CD4-positive, alpha-beta T cell treated with Interleukin-4 for 1 hour (primary cell): ENCODE data around the gene MYO7A.

ENCODE experiments used
- DNase-seq, 2 donors: peaks; one replicate each; pipeline ENCODE4 v3.0.0-alpha.2; 2020 to 2022

MYO7A gene

GRCh38 chr11:77171254-77171653 is 43.2 kb downstream of the MYO7A start:
- DNase-seq: no peak

- no peak for DNase-seq
Measured at GRCh38 chr11:77171885-77172665, 44.0 kb downstream of the MYO7A start.

GRCh38 chr11:77172666-77172982 is 44.6 kb downstream of the MYO7A start:
- DNase-seq: no peak

GRCh38 chr11:77173494-77173893 is 45.4 kb downstream of the MYO7A start:
- DNase-seq: no peak

GRCh38 chr11:77174559-77174958 is 46.5 kb downstream of the MYO7A start:
- no peak for DNase-seq

GRCh38 chr11:77175021-77175842 is 47.2 kb downstream of the MYO7A start:
- no peak for DNase-seq

GRCh38 chr11:77175869-77176539 is 48.0 kb downstream of the MYO7A start:
- peak in 1 of 2 donors; percentile 54 for DNase-seq

GRCh38 chr11:77176996-77177395 is 49.0 kb downstream of the MYO7A start:
- no peak for DNase-seq

GRCh38 chr11:77178150-77178549 is 50.1 kb downstream of the MYO7A start:
- DNase-seq: no peak

GRCh38 chr11:77179048-77179447 is 51.0 kb downstream of the MYO7A start:
- no peak for DNase-seq

GRCh38 chr11:77179681-77180080 is 51.6 kb downstream of the MYO7A start:
- DNase-seq: no peak

- no peak for DNase-seq
Measured at GRCh38 chr11:77180346-77180745, 52.3 kb downstream of the MYO7A start.

GRCh38 chr11:77181226-77181625 is 53.2 kb downstream of the MYO7A start:
- DNase-seq: no peak

- no peak for DNase-seq
Measured at GRCh38 chr11:77181799-77182541, 53.9 kb downstream of the MYO7A start.

GRCh38 chr11:77182542-77183430 is 54.7 kb downstream of the MYO7A start:
- DNase-seq: no peak

- no peak for DNase-seq
Measured at GRCh38 chr11:77183431-77183984, 55.5 kb downstream of the MYO7A start.

- no peak for DNase-seq
Measured at GRCh38 chr11:77184136-77184860, 56.3 kb downstream of the MYO7A start.

- DNase-seq: no peak
Measured at GRCh38 chr11:77186302-77186701, 58.3 kb downstream of the MYO7A start.

- no peak for DNase-seq
Measured at GRCh38 chr11:77187111-77187750, 59.2 kb downstream of the MYO7A start.
